ACC112 (cell line): ENCODE results near the gene HS1BP3.

Experiments
- H2AFZ ChIP-seq: fragments of 200-600 bp; sonication (generic); one replicate; pipeline ENCODE4 v1.6.0; 2017; ENCODE audit warnings: antibody characterized with exemption, low read length; ENCODE audit not compliant: unreplicated experiment
- H3K27ac ChIP-seq: fragments of 200-600 bp; sonication (generic); 2 replicates; pipeline ENCODE4 v1.5.1; 2014; ENCODE audit warnings: low read depth, mild to moderate bottlenecking, antibody characterized with exemption, low read length, moderate library complexity
- H3K27me3 ChIP-seq: fragments of 200-600 bp; sonication (generic); 2 replicates; pipeline ENCODE4 v1.6.1; 2014; ENCODE audit warnings: mild to moderate bottlenecking, antibody characterized with exemption, low read length, moderate library complexity, mixed read lengths; ENCODE audit not compliant: insufficient read depth
- H3K36me3 ChIP-seq: fragments of 200-600 bp; sonication (generic); 2 replicates; pipeline ENCODE4 v1.6.1; 2016; ENCODE audit warnings: mild to moderate bottlenecking, antibody characterized with exemption, low read length, moderate library complexity, mixed read lengths; ENCODE audit not compliant: insufficient read depth
- H3K4me1 ChIP-seq: fragments of 200-600 bp; sonication (generic); one replicate; pipeline ENCODE4 v1.6.1; 2016; ENCODE audit warnings: low read length, mixed read lengths; ENCODE audit not compliant: insufficient read depth, unreplicated experiment, control insufficient read depth
- H3K4me3 ChIP-seq: fragments of 200-600 bp; sonication (generic); 2 replicates; pipeline ENCODE4 v1.5.1; 2014; ENCODE audit warnings: mild to moderate bottlenecking, low read depth, low read length
- H3K79me2 ChIP-seq: fragments of 200-600 bp; sonication (generic); one replicate; pipeline ENCODE4 v1.6.0; 2016; ENCODE audit warnings: low read length; ENCODE audit not compliant: control insufficient read depth, unreplicated experiment, insufficient read depth

HS1BP3 gene

DNA sequence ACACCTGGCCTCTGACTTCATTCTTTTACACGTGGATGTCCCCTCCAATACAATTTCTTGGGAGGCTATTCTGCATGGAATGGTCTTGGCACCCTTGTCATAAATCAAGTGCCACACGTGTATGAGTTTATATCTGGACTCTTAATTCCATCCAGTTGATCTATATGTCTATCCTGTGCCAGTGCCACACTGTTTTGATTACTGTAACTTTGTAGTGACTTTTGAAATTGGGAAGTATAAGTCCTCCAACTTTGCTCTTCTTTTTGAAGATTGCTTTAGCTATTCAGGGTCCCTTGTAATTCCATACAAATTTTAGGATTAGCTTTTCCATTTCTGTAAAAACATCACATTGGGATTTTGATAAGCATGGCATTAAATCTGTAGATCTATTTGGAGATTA is 43.5 kb downstream of the HS1BP3 start:
- Histone ChIP-seq H3K27me3 (no peaks in the 10 kb centered on the region), H3K27ac (no peak overlapping the region), H2AFZ (no peak overlapping the region), H3K4me1 (peaks cover 46% of the 10 kb centered on the region), H3K79me2 (no peaks in the 10 kb centered on the region), H3K36me3 (no peaks in the 10 kb centered on the region), H3K4me3 (no peak overlapping the region)

GRCh38 chr2:20606198-20606597 is 44.7 kb downstream of the HS1BP3 start:
- H3K4me1 ChIP-seq = peaks cover 47% of the 10 kb centered on the region
- H3K79me2 ChIP-seq = no peaks in the 10 kb centered on the region
- H3K36me3 ChIP-seq = no peaks in the 10 kb centered on the region
- H3K27me3 ChIP-seq = no peaks in the 10 kb centered on the region
- no peak overlapping the region for H2AFZ ChIP-seq
- no peak overlapping the region for H3K27ac ChIP-seq
- H3K4me3 ChIP-seq = no peak overlapping the region

DNA sequence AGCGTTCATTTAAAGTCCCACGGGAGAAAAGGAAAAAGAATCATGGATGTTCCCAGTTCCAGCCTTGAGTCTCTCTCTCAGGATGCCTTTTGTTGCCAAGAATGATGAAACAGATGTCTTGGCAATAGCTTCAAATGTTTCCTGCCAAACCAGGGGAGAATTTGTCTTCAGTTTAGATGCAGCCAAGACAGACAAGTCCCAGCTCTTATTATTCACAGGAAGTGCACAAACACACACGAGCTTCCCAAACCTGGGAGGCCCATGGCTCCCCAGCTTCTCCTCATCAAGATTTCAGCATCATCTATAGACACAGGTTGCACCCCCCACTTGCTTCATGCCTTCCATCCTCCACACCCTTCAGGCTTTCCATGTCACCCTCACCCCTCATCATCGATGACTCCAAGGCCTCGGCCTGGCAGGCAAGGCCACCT is 45.9 kb downstream of the HS1BP3 start:
- peak overlapping the region; percentile 82 for H3K27ac ChIP-seq
- H3K27me3 ChIP-seq = no peaks in the 10 kb centered on the region
- H2AFZ ChIP-seq = no peak overlapping the region
- H3K79me2 ChIP-seq = no peaks in the 10 kb centered on the region
- H3K4me1 ChIP-seq = peaks cover 45% of the 10 kb centered on the region
- H3K36me3 ChIP-seq = no peaks in the 10 kb centered on the region
- H3K4me3 ChIP-seq = no peak overlapping the region

DNA sequence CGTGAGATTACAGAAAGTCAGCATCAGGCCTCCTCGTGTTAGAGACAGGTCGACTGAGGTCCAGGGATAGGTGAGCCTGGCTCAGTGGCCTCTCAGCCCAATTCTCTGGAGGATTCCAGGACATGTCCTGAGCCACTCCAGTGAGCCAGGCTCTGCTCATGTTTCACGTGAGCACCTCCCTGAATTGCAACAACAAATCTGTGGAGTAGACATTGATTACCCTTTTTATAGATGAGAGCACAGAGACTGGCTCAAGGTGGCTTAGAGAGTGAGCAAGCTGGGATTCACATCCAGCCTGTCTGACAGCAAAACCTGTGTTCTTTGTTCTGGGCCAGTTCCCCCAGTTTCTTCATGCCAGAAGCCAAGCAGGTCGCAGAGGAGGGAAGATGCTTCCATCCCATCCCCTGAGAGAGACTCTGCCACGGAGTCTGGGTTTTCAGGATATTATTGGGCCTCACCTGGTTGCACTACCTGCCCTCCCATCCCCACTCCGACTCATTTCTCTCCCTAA is 46.4 kb downstream of the HS1BP3 start:
- Histone ChIP-seq H3K4me3 (no peak overlapping the region), H3K4me1 (peaks cover 41% of the 10 kb centered on the region), H3K27ac (peak overlapping the region; percentile 82), H3K79me2 (no peaks in the 10 kb centered on the region), H3K36me3 (no peaks in the 10 kb centered on the region), H3K27me3 (no peaks in the 10 kb centered on the region), H2AFZ (no peak overlapping the region)

GRCh38 chr2:20603791-20604190 is 47.1 kb downstream of the HS1BP3 start:
- Histone ChIP-seq H3K36me3 (no peaks in the 10 kb centered on the region), H3K27me3 (no peaks in the 10 kb centered on the region), H3K79me2 (no peaks in the 10 kb centered on the region), H3K4me3 (no peak overlapping the region), H2AFZ (no peak overlapping the region), H3K27ac (no peak overlapping the region), H3K4me1 (peaks cover 35% of the 10 kb centered on the region)

GRCh38 chr2:20602803-20603202 is 48.1 kb downstream of the HS1BP3 start:
- no peaks in the 10 kb centered on the region for H3K27me3 ChIP-seq
- no peaks in the 10 kb centered on the region for H3K79me2 ChIP-seq
- no peak overlapping the region for H2AFZ ChIP-seq
- H3K36me3 ChIP-seq = no peaks in the 10 kb centered on the region
- H3K4me3 ChIP-seq = no peak overlapping the region
- no peak overlapping the region for H3K27ac ChIP-seq
- peaks cover 36% of the 10 kb centered on the region for H3K4me1 ChIP-seq

- Histone ChIP-seq H2AFZ (peak overlapping the region; percentile 21), H3K36me3 (no peaks in the 10 kb centered on the region), H3K27me3 (no peaks in the 10 kb centered on the region), H3K4me3 (no peak overlapping the region), H3K27ac (peak overlapping the region; percentile 25; the same call in 1 of the 2 replicates), H3K79me2 (no peaks in the 10 kb centered on the region), H3K4me1 (peaks cover 56% of the 10 kb centered on the region)
Measured at GRCh38 chr2:20600756-20601325, 50.1 kb downstream of the HS1BP3 start.

DNA sequence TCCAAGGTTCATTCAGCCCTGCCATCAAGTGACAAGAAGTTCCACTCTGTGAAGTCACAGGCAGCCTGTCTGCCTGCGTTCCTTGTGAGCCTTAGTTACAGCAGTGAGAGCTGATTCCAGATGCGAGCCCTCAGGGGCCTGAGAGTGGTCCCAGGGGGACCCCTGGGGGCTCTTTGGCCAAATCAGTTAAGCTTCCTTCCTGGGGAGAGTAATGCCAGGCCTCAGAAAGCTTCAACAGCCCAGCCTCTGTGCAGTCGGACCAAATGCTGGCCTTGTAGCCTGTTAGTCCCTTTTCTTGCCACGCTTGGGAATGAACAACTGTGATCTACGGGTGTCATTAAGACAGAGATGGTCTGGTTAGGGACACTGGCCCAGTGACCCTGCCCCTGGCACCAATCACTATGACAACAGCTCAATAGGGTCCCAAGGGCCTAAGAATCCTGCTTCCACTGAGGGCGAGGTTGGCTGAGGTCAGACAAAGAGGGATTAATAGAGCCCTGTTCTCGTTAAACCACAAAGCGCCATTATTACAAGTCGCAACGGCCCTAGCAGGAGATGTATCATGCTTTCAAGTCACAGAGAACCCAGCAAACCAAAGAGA is 50.9 kb downstream of the HS1BP3 start:
- no peak overlapping the region for H3K4me3 ChIP-seq
- H2AFZ ChIP-seq = no peak overlapping the region
- H3K4me1 ChIP-seq = peaks cover 57% of the 10 kb centered on the region
- H3K79me2 ChIP-seq = no peaks in the 10 kb centered on the region
- no peaks in the 10 kb centered on the region for H3K36me3 ChIP-seq
- H3K27ac ChIP-seq = peak overlapping the region; percentile 25; the same call in 1 of the 2 replicates
- no peaks in the 10 kb centered on the region for H3K27me3 ChIP-seq

- H3K27me3 ChIP-seq = no peaks in the 10 kb centered on the region
- no peaks in the 10 kb centered on the region for H3K36me3 ChIP-seq
- H2AFZ ChIP-seq = no peak overlapping the region
- no peak overlapping the region for H3K4me3 ChIP-seq
- no peak overlapping the region for H3K27ac ChIP-seq
- no peaks in the 10 kb centered on the region for H3K79me2 ChIP-seq
- peaks cover 57% of the 10 kb centered on the region for H3K4me1 ChIP-seq
Measured at GRCh38 chr2:20599001-20599600, 51.8 kb downstream of the HS1BP3 start.

GRCh38 chr2:20597860-20598183 is 53.1 kb downstream of the HS1BP3 start:
- Histone ChIP-seq H2AFZ (no peak overlapping the region), H3K4me1 (peaks cover 67% of the 10 kb centered on the region)

More at GRCh38 chr2:20597860-20598183, 53.1 kb downstream of the HS1BP3 start:
- Histone ChIP-seq H3K27me3 (no peaks in the 10 kb centered on the region), H3K36me3 (no peaks in the 10 kb centered on the region), H3K4me3 (no peak overlapping the region), H3K27ac (peak overlapping the region; percentile 93), H3K79me2 (no peaks in the 10 kb centered on the region)
